ENCODE measurements around the gene NEK6.
"Not testable (repeated sequence)": the region's sequence is repeated elsewhere in the genome, so short reads cannot be mapped to it uniquely, and the experiment has no call there.

Gene NEK6

DNA sequence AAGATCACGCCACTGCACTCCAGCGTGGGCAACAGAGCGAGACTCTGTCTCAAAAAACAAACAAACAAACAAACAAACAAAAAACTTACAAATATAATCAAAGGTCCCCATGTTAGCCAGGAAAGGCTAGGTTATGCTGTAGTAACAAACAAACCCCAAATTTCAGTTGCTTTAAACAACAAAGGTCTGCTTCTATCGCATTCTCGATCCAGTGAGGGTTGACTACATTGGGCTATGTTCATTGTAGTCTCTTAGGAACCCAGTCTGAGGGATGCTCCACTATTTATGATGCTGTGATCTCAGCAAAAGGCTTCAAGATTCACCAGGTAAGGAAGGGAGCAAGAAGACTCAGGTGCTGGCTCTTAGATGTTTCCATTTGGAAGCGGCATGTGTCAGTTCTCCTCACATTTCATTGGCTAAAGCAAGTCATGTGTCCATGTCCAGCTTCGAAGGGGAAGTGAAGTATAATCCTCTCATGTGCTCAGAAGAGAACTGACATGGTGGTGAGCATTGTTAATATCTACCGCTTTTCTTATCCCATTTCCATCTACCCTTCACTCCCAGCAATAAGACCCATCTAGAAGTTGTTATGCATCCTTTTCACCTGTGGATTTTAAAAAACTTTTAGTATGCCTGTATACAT is 26.5 kb upstream of the NEK6 start:
- no peak for DNase-seq

DNA sequence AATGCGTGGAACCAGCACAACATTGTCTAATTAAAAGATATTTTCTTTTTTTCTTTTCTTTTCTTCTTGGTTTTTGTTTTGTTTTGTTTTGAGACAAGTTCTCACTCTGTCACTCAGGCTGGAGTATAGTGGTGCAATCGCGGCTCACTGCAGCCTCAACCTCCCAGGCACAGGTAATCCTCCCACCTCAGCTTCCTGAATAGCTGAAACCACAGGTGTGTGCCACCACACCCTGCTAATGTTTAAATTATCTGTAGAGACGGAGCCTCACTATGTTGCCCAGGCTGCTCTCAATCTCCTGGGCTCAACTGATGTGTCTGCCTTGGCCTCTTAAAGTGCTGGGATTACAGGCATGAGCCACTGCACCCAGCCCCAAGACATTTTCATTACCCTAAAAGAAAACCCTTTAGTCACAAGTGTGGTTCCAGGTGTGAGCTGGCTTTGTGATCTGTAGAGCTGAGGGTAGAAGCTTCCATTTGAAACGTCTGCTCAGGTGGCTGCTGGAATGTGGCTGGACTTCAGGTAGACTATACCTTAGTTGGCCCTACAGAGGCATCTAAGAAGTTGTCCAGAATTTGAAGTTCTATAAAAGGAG is 19.1 kb upstream of the NEK6 start:
- DNase-seq: no peak

DNA sequence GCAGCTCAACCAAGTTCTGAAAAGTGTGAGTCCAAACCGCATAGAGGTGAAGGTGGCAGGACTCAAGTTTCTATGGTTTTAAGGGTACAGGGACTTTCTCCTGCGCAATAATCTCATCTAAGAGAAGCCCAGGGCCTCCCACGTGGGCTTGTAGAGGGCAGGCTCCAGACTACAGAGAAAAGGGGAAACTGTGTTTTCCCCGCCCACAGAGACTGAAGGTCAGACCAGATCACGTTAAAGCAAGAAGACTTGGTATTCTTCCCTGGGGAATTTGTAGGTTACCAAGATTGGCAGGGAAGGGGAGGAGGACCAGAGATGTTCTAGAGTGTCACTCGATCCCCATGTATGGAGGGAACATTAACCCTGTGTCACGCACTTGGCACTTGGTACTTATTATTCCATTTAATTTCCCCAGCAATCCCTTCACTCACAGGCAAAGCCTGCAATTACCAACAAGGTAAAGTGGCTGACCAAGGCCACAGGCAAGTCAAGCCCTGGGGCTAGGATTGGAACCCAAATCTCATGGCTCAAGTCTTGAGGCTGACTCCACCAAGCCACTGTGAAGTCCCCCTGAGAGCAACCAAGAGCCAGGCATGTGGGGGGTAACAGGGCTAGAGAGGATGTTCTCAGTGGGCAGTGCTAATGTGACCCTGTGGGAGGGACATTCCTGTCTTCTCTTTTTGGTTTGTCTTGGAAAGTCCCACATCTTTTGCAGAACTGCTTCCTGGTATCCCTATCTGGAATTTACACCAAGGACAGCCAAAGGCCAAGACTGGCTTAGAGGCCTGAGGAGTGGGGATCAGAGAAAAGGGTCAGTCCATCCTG is 18.3 kb upstream of the NEK6 start:
- DNase-seq: no peak

DNA sequence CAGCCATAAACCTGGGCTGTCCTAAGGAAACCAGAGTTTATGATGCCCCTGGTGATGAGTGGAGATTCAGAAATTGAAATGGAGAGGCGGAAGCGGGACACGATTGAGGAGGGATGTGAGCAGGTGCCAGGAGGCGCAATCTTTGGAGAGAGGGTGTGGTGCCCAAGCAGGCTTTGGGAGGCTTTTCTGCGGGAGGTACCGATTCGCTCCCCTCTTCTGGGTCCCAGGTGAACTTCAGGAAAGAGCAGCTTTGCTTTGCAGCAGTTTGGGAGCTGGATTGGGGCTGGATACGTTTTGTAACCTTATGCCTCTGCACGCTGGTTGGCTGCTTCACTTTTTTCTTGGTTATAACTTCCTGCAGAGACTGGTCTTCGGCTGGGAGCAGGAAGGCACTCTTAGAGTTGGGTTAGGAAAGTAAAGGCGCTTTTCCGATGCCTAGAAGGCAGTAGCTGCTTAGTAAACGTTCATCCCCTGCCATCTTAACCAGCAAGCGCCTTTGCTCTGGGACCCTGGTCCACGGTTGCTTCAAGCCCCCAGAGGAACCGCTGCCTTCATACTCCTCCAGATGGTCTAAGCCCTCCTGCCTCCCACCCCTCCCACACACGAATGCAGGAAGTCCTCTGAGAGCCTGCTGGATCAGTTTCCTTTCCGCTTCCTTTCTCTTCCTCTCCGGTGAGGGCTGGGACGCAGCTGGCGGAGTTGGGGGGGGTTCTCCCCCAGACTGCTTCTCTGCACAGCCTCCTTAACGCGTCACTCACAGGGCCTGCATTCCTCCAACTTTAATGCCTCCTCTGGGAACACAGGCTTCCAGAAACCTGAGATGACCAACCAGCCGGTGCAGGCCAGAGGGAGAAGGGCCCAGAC is 15.2 kb upstream of the NEK6 start:
- DNase-seq: no peak

DNA sequence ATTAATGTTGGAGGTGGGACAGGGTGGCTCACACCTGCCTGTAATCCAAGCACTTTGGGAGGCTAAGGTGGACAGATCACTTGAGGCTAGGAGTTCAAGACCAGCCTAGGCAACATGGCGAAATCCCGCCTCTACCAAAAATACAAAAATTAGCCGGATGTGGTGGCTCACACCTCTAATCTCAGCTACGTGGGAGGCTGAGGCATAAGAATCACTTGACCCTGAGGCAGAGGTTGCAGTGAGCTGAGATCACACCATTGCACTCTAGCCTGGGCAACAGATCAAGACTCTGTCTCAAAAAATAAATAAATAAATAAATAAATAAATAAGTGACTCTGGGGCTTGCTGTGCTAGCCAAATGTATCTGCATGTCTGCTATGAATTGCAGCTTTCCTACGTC is 10.4 kb upstream of the NEK6 start:
- DNase-seq: not testable (repeated sequence)

DNA sequence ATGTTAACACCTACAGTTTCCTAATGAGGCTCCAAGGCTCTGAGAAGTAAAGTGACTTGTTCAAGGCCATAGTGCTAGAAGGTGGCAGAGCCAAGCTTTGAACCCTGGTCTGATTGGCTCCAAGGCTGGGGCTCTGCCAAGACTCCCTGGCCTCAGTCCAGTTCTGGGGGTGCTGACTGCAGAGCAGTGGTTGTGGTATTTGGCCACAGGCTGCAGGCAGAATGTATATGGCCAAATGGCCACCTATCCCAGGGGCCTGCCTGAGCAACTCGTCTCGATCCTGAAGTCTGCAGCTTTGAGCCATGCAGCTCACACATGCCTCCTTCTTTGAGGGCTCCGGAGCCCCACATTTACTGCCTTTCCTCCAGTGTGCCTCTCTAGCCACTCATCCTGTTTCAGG is 9.7 kb upstream of the NEK6 start:
- DNase-seq: no peak

DNA sequence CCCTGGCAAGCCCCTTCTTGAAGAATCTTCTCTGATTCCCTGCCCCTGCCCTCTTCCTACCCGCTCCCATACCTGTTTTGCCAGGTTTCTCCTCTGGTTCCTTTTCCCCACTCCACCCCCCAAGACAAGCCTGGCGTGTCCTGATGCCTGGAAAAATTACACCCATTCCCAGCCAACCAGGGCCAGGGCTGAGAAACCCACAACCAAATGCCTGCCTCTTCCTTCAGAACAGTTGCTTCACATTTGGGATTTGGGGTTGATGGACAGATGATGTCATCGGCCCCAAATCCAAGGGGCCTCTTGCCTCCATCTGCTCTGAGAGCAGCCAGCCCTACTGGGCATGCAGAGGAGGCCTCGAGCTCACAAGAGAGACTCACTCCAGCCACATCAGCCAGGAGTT is 8.8 kb upstream of the NEK6 start:
- DNase-seq: no peak

DNA sequence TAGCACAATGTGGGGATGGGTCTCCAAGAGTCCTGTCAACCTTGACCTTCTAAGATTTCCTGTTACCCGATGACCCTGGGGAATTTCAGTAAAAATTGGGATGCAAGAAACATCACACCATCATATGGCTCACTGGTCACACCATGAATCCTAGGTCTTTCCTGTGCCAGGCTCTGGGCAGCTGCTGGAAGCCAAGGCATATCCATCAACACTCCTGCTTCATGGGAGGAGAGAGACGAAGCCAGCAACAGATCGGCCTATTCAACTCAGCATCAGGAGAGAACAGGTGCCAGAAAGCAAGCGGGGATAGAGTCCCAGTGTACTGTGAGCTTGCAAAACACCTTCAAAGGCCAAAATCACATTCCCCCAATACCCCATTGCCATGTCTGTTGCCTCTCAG is 6.5 kb upstream of the NEK6 start:
- DNase-seq: no peak

DNA sequence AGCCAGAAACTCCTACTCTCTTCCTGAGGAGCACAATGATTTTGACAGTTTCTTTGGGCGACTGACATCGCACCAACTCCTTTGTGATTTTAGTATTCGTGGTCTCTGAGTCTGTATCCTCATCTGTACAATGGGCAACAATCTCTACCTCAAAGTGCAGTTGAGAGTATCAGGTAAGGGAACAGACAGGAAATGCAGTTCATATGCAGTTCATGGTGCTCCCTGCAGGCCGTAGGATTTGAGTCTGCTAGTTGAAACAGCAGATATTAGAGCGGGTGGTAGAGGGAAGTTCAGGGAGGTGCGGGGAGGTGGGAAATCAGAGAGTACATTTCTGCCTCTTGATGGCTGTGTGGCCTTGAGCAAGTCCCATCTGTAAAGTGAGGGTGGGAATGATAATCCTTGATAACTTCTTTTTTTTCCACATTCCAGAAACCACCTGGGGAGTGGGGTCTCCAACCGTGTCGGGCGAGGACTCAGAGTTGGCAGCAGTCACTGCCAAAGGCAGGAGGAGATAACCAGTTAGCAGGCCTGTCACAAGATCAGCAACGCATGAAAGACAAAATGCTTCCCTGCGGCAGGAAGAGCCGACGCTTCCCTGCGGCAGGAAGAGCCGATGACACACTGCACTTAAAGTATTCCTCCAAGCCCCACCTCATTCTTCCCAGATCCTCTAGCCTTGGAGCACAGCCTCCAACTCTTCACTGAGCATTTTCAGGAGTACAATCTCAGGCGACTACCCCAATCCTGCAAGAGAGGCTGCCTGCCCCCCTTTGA is 6.0 kb upstream of the NEK6 start:
- DNase-seq: no peak

DNA sequence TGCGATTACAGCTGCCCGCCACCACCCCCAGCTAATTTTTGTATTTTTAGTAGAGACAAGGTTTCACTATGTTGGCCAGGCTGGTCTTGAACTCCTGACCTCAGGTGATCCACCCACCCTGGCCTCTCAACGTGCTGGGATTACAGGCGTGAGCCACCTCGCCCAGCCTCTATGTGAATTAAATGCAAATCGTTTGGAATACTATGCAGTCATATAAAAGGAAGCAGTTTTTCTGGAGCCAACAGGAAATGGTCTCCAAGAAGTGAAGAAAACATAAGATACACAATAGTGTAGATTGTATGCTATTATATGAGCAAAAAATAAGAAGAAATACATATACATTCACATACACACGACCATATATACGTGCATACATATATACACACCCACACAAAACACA is 4.9 kb upstream of the NEK6 start:
- not testable (repeated sequence) for DNase-seq

DNA sequence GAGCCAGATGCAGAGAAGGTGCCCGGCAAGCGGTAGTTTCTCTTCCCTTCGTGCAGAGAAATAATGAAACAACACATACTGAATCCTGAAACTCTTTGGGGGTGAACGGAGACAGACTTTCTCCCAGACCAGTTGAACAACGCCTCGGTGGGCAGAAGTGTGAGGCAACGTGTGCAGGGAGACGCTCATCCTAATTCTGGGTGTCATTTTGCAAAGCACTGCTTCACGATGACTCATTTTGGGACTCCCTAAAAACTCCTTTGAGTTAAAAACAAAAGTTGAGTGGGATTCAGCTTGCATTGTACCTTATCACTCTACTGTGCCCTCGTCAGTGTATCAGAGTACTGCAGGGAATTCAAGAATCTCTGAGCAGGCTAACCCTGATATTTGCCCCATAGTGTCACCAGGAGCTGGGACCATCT is 3.5 kb upstream of the NEK6 start:
- DNase-seq: no peak

DNA sequence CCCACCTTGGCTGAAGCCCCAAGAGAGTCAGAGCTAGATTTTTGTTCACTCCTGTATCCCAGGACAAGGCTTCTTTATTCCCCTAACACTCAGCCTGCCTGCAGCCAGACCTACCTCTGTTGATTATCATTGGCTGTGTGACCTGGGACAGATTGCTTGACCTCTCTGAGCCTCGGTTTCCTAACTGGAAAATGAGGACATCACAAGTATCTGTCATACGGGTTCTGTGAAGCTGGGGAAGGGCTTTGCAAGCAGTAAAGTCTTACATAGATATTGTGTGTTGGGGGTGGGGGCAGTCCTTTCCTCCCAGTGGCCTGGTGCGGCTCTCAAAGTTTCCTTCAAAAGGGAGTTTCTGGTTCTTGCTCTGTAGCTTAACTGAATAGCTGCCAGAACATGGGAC is 2.5 kb upstream of the NEK6 start:
- no peak for DNase-seq

DNA sequence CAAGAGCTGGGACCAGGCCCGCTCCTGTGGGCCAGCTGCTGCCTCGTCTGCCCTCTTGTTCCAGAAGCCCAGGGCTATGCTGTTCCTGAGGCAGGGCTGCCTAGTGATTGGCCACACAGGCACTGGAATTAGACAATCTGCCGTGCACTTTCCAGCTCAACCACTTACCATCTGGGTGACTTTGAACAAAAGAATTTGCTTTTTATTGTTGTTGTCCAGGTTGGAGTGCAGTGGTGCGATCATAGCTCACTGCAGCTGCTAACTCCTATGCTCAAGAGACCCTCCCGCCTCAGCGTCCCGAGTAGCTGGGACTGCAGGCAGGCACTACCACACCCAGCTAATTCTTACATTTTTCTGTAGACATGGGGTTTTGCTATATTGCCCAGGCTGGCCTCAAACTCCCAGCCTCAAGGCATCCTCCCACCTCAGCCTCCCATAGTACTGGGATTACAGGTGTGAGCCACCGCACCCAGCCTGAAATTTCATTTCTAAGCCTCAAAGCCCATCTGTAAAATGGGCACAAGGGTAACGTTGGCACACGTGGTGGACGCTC is 1.2 kb upstream of the NEK6 start:
- peak; percentile 45 for DNase-seq

DNA sequence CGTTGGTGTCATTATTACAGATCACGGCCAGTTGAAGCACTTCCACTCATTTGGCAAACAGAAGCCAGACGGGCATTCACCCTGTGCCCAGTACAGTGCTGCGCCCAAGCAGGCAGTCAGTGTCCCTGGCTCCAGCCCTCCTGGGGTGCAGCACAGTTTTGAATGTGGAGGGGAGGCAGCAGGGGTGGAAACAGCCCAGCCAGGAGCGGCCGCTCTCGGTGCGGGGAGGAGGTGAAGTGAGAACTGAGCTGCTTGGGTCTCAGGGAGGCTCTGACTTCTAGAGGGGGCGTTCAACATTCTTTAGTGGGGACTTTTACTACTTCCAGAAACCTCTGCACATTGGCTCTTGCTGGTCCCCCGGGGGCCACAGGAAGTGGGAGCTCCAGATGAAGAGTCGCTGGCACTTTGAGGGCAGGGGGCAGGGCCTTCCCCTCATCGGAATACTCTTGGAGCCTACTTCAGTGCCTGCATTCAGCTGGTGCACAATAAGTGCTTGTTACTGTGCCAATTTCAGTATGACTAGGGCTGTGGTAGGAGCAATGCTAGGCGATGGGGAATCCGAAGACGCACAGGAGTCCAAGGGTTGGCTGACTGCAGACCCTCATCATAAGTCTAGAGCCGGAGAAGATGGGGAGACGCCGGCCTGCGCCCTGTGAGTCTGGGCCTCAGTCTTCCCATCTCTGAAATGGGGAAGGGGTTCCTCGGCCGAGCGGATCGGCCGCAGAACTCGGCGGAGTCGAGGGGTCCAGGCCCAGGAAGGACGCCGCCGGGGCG is 492 bp upstream of the NEK6 start:
- no peak for DNase-seq

DNA sequence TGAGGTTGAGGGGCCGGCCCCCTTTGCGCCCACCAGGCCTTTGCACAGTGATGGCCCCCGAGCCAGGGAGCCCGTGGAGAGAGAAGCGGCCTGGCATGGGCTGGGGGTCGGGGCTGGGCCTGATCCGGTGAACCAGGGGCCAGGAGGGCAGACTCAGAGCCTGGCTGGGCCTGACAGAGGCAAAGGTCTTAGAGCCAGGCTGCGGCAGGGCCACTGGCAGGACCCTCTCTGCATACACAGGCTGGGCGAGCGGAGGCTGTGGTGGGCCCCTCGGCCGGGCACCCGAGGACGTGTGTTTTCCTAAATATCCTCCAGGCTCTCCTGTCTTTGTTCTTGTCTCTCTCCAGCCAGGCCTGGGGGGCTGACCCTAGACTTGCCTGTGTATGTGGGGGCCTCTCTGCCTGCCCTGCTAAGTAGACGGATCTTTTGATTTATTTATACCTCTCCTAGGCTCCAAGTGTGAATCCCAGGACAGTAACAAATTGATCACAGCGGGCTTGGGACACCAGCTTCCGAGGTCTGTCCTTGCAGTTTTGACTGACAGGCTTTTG is 933 bp downstream of the NEK6 start:
- no peak for DNase-seq

DNA sequence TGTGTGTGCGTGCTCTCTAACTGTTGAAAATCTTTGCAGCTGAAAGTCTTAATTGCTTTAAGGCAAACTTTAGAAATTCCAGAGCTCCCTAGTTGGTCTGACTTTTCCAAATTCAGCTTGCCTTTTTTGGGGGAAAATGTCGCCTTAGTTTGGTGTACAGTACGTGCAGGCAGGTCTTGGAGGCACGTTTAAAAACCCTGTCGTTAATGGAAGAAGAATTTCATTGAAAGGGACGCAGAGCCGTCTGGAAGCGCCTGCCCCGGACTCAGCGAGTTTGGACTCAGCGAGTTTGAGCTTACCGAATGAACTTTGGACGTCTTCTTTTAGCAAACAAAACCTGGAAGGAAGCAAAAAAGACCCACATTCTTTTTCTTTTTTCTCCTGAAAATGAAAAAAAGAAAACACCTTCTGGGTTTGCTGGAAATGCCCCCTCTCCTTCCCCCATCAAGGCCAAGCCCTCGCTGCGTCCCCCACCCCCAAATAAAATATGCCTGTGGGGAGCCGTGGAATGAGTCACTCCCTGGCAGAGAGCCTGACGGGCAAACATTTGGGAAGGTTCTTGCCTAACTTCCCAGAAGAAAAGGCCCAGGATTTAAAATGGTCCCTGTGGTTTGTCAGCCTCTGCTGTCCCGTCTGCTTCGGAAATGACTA is 1.5 kb downstream of the NEK6 start:
- DNase-seq: no peak

DNA sequence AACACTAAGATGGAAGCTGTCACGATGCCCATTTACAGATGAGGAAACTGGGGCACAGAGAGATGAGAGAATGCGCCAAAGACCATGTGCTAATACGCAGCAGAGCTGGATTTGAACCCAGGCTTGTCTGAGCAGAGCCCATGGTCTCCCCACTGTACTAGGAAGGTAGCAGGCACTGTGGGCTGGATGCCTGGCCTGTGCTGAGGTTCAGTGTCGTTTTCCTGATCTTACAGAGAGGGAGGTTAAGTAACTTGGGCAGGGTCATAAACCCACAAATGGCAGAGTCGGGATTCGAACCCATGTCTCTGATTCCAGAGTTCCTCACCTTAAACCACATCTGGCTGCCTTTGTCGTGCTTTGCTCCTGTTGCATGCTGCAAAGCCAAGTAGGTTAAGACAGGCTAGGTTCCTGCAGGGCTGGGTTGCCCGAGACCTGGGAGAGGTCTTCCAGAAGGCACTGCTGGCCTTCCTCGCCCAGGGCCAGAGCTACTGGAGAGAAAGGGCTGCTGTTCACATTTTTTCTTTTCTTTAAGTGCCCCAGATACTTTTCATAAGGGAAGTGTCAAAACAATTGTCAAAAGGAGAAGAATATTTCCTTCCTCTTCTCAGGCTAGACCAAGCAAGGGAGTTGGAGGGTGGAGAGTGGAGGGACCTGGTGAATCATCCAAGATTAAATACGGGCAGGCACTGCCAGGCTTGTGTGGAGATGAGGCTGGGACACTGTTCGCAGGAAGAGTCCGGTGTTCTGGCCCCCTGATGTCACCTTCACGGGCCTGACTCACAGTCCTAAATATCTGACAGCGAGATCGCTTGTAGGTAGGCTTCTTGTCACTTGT is 3.2 kb downstream of the NEK6 start:
- DNase-seq: no peak

DNA sequence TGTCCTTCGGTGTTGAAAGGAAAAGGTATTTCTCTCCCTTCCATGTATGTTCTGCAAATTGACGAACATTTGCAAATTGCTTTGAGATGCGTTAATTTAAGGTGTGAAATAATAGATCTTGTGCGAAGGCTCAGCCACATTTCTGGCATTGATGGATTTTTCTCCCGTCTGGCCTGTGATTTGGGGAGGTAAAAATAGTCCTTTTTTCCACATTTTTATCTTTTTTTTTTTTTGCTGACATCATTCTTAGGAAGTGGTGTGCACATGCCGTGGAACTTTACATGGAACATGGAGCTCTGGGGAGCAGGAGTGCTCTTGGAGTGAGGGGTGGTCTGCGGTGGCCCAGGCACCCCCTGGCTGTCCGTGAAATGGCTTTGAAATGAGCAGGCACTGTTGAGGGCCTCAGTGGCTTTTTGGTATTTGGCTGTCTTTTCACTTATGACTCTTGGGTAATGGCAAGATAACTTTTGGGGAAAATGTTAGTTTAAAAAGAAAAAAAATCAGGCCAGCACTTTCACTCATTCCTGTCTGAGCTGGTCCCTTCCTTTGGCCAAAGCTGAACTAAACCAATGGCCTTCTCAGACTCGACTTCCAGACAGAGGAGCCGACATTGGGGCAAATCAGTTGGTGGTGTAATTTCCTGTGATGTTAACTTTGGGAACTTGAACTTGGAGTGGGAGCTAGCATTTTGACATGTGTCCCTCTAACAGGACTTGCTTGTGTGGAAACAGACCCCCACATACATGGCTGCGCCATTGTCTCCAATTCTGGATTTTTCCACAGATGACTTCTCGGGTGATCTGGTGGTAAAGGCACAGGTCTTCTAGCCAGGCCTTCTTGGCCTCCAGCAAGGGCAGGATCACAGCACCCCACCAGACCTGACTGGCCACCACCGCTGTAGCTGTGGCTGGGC is 4.2 kb downstream of the NEK6 start:
- DNase-seq: no peak

DNA sequence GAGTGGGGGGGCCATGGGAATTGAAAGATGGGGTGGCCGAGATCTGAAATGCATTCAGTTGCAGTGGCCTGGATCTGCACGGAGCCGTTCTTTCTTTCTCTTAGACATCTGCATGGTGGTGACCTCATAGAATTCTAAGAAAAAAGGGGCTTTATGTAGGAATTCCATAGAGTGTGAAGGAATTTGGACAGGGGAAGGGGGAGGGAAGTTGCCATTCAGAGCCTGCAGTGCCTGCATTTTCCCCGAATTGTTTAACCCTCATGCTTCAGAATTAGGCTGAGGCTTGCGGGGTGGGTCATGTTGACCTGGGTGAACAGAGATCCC is 4.9 kb downstream of the NEK6 start:
- DNase-seq: no peak
